ENCODE measurements around the gene HAND2.

Gene HAND2

GRCh38 chr4:173529477-173530325, at the start of gene HAND2:
HAND2 (minus strand) TSS chr4:173530229; CDS start chr4:173529289, 940 bp downstream.
- no peak for DNase-seq

- DNase-seq = no peak
Measured at GRCh38 chr4:173578956-173579355, 48.9 kb upstream of the HAND2 start.

GRCh38 chr4:173577963-173578362, 47.9 kb upstream of the HAND2 start:
- no peak for DNase-seq

DNA sequence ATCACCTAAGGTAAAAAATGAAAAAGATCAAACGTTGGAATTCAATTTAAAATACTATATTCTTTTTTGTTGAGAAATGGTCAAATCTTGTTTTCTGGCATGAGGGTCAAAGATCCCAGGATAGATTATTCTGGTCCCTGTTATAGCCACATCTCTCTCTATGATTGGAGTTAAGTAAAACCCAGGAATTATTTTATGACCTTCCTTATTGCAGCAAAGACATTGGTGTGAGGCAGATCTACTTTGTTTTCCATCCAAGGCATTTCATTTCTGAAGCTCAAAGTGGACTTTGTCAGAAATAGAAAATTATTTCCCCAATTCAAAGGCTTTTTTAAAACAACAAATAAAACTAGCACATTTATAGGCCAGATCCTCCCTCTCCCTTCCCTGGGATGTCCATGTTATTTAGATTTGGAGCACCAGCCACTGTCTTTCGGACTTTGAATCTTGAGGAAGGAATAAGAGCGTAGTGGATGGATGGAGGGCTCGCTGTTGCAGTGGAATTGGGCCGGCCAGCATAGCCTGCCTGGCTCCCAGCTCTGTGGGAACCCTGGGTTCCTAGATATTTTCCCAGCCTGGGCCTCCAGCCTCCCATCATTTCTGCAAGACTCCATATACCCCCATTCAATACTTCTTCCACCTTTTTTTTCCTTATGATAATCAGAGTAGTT, 45.6 kb upstream of the HAND2 start:
- no peak for DNase-seq

DNA sequence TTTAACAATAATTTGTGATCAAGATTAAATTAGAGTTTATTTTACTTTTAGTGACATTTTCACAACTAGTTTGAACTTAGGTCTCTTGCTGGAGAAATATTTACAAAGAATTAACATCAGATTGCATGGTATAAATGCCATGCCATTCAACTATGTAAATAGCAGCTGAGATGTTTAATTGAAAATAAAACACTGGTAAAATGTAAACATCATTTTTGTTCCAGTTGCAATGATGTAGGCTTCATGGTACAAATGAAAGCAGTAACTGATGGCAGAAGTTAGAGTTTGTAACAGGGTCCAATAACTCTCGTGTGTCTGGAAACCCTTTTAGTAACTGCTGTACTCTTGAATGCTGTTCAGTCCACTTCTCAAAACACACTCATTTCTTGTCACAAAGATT, 43.7 kb upstream of the HAND2 start:
- DNase-seq = no peak

DNA sequence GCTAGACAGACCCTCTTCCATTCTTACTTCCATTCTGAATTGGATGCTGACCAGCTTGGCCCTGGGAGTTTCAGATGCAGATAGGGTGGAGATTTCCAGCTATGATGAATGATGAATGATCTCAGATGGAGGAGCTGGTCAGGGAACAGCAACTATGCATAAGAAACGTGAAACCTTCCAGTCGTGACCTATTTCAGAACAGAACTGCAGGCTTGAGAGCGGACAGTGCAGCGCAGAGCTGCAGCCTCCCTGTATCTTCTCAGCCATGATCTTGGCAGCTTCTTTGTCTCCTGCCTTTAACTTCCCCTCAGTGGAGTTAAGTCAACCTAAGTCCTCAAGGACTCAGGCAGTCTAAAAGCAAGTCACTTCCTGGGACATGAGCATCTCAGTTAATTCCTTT, 43.3 kb upstream of the HAND2 start:
- no peak for DNase-seq

DNA sequence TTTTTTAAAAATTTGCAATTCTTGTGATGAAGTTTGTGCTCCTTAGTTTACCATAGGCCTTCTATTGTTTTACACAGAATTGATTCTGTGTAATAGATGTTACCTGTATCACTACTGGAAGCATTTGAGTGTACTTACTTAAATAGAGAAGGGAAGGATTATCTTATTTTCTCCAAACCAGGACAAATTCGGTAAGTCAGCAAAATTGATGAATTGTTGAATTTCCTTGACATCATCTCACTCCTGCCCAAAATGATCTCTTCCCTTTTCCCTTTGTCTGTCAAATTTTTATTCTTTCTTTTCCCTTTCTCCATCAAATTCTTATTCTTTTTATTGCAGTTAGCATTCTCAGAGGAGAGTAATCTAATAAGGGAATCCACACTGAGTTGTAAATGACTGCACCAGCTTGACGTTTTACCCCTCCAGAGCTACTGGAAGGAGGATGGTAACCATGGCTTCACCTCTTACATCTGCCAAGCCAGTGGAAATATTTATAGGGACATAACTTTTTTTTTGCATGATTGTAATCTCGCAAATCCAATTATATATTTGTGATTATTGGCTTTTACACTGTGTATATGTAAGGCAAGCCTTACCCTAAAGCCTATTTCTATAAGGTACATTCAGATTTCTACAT, 42.6 kb upstream of the HAND2 start:
- no peak for DNase-seq

GRCh38 chr4:173571620-173572019, 41.6 kb upstream of the HAND2 start:
- no peak for DNase-seq

- no peak for DNase-seq
Measured at GRCh38 chr4:173565281-173565680, 35.3 kb upstream of the HAND2 start.

GRCh38 chr4:173564461-173564860, 34.4 kb upstream of the HAND2 start:
- no peak for DNase-seq

DNA sequence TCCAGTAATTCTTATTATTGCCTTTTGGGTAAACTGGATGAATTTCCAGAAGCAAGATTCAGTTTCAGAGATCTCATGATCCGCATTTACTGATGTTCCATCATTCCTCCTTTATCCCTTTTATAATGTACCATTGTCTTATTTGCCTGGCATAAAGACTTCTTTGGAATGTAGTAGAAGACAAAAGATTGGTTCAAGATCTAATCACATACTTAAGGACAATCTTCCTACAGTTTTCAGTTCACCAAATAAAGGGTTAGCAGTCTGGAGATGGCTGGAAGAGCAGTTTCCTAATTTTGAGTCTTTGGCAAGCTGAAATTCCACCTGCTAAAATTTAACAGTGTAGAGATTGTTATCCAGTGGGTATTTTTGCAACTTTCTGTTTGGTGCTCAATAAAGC, 30.9 kb upstream of the HAND2 start:
- no peak for DNase-seq

GRCh38 chr4:173556398-173557131, 26.5 kb upstream of the HAND2 start:
- DNase-seq = no peak

DNA sequence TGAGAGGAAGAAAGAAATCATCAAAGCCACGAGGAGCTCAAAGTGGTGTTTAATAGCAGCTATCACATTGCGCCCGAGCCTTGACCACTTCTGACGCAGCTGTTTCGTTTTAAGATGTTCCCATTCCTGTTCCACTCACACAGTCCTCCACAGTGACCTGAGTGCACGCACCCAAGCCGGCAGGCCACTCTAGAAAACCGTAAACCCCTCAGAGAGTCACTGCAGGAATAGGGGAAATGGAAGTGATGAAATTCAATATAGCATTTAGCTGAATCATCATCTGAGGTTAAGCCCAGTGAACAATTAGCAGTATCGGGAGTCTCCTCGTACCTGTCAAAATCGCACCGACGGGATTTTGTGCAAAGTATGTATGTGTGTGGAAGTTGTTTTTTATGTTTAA, 17.9 kb upstream of the HAND2 start:
- peak in 1 of 2 donors; percentile 8 for DNase-seq

DNA sequence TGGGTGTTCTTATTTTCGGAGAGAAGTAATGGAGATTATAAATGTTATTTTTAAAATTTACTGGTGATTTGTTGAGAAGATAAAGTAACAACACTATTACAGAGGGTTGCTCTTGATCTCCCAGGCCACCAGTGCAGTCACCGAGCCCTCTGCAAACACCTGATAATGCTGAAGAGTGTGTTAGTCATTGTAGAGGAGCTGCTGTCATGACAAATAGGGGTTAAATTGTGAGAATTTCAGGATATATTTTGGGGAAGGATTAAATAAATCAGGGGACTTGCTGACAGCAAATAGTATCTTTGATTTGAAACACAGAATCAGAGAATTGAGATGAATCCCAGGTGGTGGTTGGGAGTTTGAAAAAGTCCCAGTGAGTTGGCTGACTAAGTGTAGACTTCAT, 16.7 kb upstream of the HAND2 start:
- no peak for DNase-seq

- DNase-seq = no peak
Measured at GRCh38 chr4:173545440-173545839, 15.4 kb upstream of the HAND2 start.

DNA sequence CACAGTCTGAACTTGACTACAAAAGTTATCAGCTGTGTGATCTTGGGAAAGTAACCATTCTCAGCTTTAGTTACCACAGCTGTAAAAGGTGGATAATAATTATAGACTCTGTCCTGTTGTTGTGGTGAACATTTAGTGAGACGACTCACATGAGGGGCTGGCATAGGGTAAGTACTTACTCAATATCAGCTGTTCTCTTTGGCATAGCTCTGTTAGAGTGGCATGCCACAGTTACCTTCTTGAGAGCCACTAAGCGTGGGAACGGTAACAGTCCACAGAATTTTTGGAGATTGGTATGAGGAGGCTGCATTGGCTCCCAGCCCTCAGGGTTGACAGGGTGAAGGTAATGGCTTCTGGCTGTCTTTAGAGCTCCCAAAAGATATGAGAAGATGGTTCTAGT, 13.2 kb upstream of the HAND2 start:
- DNase-seq = no peak

DNA sequence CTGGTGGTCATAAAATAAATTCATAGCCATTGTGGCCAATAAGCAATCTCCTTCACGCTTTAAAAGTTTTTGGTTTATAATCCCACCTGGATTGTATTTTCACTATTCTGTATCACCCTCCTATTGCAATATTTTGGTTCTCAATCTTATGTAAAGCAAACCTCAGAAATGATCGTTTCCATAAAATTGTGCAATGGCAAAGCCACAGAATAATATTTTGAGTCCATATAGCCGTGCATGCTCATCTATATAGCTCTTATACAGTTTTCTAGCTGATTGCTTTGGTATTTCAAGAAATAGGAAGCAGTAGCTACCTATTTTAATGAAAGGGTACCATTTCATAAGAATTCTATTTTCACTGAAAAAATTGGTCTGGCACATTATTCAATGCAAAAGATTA, 10.0 kb upstream of the HAND2 start:
- no peak for DNase-seq

GRCh38 chr4:173538909-173539445, 8.9 kb upstream of the HAND2 start:
- no peak for DNase-seq

GRCh38 chr4:173538148-173538908, 8.3 kb upstream of the HAND2 start:
- no peak for DNase-seq

DNA sequence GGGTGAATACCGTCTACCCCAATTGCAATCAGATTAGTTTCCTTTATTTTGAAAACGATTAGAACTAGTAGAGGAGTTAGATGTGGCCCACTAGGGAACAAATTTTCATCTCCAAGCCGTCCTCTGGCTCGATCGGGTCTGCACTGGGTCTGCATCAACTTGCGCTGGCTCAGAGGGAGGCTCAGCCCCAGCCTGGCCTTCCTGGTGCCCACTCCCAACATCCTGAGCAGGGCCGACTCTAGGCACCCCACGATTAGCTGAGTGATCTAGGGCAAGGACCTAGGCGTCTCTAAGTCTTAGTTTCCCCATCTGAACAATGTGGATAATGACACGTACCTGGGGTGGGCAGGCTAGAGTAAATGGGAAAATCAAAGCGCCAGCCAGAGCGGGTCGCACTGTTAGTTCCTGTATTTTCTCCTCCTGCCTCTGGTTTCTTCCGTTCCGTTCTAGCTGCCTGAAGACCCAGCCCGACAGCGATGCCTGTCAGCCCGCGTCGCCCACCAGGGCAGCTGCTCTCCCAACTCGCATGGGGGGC, 7.7 kb upstream of the HAND2 start:
- DNase-seq = no peak

DNA sequence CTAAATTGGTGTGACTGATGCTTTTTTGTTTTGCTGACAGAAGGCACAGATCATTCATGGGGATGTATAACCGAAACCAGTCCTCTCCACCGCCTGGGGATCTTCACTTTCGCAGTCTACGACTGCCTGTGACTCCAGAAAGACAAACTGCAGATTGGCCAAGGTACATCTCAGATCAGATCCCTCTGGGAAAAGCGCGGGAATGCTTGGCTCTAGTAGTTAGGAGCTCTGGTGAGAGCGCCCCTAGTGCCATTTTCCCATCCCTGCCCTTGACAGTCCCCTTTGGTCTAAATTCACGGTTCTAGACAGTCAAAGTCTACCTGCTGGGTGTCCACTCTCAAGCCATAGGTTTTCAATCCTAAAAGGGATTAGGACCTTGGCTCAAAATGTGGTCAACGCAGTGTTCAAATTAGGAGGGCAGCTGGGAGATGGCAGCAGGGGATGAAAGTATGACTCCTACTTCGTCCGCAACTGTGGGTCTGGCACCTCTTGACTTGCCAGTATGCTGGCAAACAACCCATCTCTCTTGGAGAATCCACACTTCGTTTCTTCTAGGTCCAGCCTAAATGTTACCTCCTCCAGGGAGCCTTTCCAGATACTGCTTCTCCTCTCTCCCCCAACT, 6.9 kb upstream of the HAND2 start:
- no peak for DNase-seq
